HG03135 (cell line): ENCODE data around the gene NUDT3.
"Not testable (repeated sequence)": the region's sequence is repeated elsewhere in the genome, so short reads cannot be mapped to it uniquely, and the experiment has no call there.

Experiments
- ATAC-seq: cut with Tn5 transposase; IDR thresholded peaks from one replicate; pipeline ENCODE4 v1.9.1; 2021; ENCODE audit warnings: mild to moderate bottlenecking, moderate library complexity; ENCODE audit not compliant: unreplicated experiment

Gene NUDT3

GRCh38 chr6:34392497-34393190, at the start of gene NUDT3:
TSS of gene NUDT3 (minus strand) at chr6:34392669. CDS start at chr6:34392362, 307 bp downstream.
- ATAC-seq = peak; percentile 79

- no peak for ATAC-seq
Measured at GRCh38 chr6:34441526-34441925, 49.1 kb upstream of the NUDT3 start.

GRCh38 chr6:34439442-34439841, 47.0 kb upstream of the NUDT3 start:
- no peak for ATAC-seq

- ATAC-seq = no peak
Measured at GRCh38 chr6:34438705-34439104, 46.2 kb upstream of the NUDT3 start.

GRCh38 chr6:34437644-34437970, 45.1 kb upstream of the NUDT3 start:
- no peak for ATAC-seq

- no peak for ATAC-seq
Measured at GRCh38 chr6:34436803-34437643, 44.6 kb upstream of the NUDT3 start.

GRCh38 chr6:34435916-34436315, 43.4 kb upstream of the NUDT3 start:
- ATAC-seq = no peak

GRCh38 chr6:34425498-34426410, 33.3 kb upstream of the NUDT3 start, which contains the start of gene RPS10:
TSS of gene RPS10 (minus strand) at chr6:34426069. CDS start at chr6:34425221, 848 bp downstream.
- peak; percentile 80 for ATAC-seq

GRCh38 chr6:34425132-34425497, 32.6 kb upstream of the NUDT3 start:
- no peak for ATAC-seq

GRCh38 chr6:34424200-34425131, 32.0 kb upstream of the NUDT3 start:
- no peak for ATAC-seq

- ATAC-seq = no peak
Measured at GRCh38 chr6:34423254-34423653, 30.8 kb upstream of the NUDT3 start.

- no peak for ATAC-seq
Measured at GRCh38 chr6:34418367-34418766, 25.9 kb upstream of the NUDT3 start.

- no peak for ATAC-seq
Measured at GRCh38 chr6:34416877-34417371, 24.5 kb upstream of the NUDT3 start.

- ATAC-seq = no peak
Measured at GRCh38 chr6:34414999-34415858, 22.8 kb upstream of the NUDT3 start.

GRCh38 chr6:34412643-34413214, 20.3 kb upstream of the NUDT3 start:
- no peak for ATAC-seq

GRCh38 chr6:34412016-34412415, 19.5 kb upstream of the NUDT3 start:
- no peak for ATAC-seq

GRCh38 chr6:34407915-34408314, 15.4 kb upstream of the NUDT3 start:
- not testable (repeated sequence) for ATAC-seq

GRCh38 chr6:34396518-34396917, 4.0 kb upstream of the NUDT3 start:
- no peak for ATAC-seq

- ATAC-seq = no peak
Measured at GRCh38 chr6:34393966-34394305, 1.5 kb upstream of the NUDT3 start.
